ENCODE measurements around the gene OR5T3.
"Not testable (repeated sequence)": the region's sequence is repeated elsewhere in the genome, so short reads cannot be mapped to it uniquely, and the experiment has no call there.

Gene OR5T3

DNA sequence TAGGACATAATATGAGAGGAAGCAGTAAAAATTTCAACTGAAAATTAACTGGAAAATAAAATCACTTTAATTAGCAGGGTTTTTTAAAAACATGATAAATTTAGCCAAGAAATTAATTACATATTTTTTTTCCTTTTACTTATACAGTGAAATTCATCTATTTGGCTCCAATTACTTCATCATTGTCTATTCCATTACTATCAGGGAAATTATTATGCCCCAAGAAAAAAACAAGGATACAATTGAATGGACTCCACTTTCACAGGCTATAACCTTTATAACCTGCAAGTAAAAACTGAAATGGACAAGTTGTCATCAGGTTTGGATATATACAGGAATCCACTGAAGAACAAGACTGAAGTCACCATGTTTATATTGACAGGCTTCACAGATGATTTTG is at the start of gene OR5T3:
Gene OR5T3 (plus strand): TSS at position 301 of the 400 bp plus-strand sequence. CDS start 0 bp downstream, at position 301.
- no peak for DNase-seq (ENCODE audit: low spot score)

DNA sequence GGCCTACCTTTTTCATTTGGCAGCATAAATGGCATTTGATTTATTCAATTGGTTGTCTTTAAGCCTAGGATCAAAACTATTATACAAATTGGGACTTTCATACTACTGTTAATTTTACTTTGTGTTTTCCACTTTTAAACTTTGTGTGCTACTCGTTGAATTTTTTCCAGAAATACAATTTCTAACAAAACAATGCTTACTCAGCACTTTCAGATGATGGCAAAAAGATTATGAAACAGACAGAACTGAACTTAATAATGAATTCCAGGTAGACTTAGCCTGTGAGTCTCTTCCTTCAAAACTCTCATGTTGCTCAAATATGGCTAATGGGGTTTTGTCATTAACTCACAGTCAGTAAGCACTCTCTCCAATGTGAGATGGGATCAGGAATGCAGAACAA is 44.3 kb upstream of the OR5T3 start:
- DNase-seq (ENCODE audit: low spot score), result no peak

DNA sequence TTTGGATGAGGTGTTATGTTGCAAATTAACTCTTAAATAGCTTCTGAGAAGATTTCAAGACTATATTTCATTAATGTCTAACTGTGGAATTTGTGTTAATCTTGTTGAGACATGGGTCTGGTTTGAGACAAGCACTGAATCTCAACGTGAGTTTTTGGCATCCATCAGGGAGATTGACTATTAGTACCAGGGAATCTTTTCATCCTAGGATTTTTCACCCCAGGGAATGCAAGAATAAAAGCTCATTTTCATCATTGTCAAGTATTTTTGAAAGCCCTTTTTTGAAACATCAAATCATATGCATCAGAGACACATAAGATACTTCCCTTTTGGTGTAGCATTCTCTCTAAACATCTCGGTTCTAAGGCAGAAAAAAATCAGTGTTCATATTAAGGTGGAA is 37.5 kb upstream of the OR5T3 start:
- no peak for DNase-seq (ENCODE audit: low spot score)

DNA sequence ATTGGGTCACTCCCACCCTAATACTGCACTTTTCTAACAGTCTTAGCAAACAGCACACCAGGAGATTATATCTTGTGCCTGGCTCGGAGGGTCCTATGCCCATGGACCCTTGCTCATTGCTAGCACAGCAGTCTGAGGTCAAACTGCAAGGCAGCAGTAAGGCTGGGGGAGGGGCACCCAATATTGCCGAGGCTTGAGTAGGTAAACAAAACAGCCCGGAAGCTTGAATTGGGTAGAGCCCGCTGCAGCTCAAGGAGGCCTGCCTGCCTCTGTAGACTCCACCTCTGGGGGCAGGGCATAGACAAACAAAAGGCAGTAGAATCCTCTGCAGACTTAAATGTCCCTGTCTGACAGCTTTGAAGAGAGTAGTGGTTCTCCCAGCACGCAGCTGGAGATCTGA is 32.3 kb upstream of the OR5T3 start:
- not testable (repeated sequence) for DNase-seq (ENCODE audit: low spot score)

DNA sequence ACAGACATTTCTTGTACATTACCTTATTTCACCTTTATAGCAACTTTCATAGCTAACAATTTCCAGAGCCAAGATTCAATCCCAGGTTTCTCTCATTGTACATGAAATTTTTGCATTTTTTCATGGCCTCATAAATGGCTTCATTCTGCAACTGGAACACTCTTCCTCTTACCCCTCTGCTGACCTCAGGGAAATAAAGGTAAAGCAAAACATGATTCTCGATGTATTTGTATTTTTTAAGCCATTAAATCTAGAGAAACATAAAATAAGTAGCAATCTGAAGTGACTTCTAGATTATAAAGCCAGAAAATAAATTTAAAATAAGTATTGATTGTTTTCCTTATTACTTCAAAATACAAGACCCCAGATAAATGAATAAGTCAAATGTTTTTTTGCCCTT is 17.9 kb upstream of the OR5T3 start, which contains the start of gene OR5T2:
Gene OR5T2 (minus strand): TSS at position 101 of the 400 bp plus-strand sequence. CDS start 1,193 bp downstream, outside the sequence.
- DNase-seq (ENCODE audit: low spot score), result no peak

DNA sequence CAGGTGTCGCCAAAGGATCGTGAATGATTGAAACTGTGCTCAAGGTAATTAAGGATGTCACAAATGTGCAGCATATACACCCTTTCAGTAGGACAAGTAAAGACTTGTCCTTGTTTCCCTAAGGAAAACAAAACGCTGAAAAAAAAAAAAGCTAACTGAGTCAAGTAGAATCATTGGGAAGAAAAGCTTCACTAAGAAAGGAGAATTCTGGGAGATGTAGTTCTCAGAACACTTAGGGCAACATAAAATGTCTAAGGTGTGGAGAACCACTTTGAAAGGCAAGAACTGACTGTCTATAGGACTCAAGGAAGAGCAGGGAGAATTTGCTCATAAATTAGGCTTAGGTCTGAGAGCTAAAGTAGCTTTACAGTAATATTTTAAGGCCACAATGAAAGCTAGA is 19.0 kb downstream of the OR5T3 start:
- DNase-seq (ENCODE audit: low spot score), result no peak

DNA sequence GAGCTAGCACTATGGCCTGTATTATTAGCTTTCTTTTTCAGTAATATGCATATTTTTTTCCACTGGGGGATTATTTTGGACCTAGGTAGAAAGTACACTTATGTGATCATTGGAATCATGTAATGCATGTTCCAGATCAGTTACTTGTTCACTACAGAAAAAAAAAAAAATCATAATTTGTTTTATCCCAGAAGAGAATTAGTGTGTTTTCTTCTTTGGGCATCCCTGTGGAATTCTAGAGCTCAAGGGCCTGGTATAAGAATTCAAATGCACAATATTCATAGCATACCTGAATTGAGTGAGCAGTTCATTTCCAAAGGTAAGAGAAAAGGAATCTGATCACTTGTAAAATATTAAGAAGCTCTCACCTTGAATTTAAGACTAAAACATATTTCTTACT is 21.8 kb downstream of the OR5T3 start, which contains the start of gene OR5T1:
Gene OR5T1 (plus strand): TSS at position 301 of the 400 bp plus-strand sequence. CDS start 1,485 bp downstream, outside the sequence.
- DNase-seq (ENCODE audit: low spot score), result no peak

DNA sequence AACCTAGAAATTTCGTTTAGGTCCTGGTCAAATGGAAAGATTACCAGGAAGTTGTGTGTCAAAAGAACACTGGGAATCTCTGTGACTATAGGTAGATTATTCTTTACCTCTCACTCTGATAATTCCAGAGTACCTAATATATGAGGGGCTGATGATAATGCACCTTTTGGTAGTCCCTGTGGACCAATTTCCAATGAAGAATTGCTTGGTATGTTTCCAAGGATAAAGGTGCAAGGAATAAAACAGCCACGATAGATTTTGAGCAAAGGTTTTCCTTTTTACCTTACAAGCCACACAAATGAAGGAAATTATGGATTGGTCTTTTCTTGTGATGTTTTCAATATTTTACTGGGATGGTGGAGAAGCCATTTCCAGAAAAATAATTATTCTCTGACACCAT is 40.1 kb downstream of the OR5T3 start, which contains the start of gene OR8H1:
Gene OR8H1 (minus strand): TSS at position 101 of the 400 bp plus-strand sequence. CDS start 1,192 bp downstream, outside the sequence.
- no peak for DNase-seq (ENCODE audit: low spot score)

DNA sequence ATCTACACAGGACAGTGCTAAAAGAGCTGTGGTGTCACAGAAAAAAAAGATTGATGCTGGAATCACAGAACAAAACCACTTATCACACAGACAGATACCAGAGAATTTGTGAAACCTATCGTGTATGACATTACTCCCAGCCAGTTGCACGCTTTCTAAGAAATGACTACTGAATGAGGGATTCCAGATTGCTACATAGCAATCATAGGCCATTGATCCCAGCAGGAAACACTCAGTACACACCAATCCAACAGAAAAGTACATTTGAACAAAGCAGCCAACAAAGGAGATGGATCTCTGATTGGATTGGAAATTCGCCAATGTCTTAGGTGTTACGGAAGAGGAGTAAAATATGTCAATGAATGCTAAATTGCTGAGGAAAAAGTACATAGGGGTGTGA is 44.8 kb downstream of the OR5T3 start:
- no peak for DNase-seq (ENCODE audit: low spot score)

Data from Ammon's horn (tissue), 1 donor.